H9 (cell line): ENCODE data around the gene ETNPPL. TPM values are rescaled to one million over a fixed set of nuclear protein-coding genes. Genes with fewer than 3 reads are reported as not detected.

Experiments used
- DNase-seq: peaks from one replicate; pipeline ENCODE4 v3.0.0-alpha.2; 2017
- H2AFZ ChIP-seq: one replicate; pipeline ENCODE4 v1.6.1; 2013; ENCODE audit warnings: mild to moderate bottlenecking, low read length, control low read depth, moderate library complexity
- H2AK5ac ChIP-seq: 2 replicates; pipeline ENCODE4 v1.6.1; 2013; ENCODE audit warnings: low read length, control low read depth, mixed read lengths; ENCODE audit not compliant: insufficient read length
- H2BK120ac ChIP-seq: one replicate; pipeline ENCODE4 v1.6.1; 2013; ENCODE audit warnings: low read depth, mild to moderate bottlenecking, low read length, control low read depth, inconsistent platforms; ENCODE audit not compliant: poor library complexity, severe bottlenecking
- H2BK12ac ChIP-seq: 2 replicates; pipeline ENCODE4 v1.6.1; 2013; ENCODE audit warnings: low read length, control low read depth, mixed read lengths, low read depth; ENCODE audit not compliant: insufficient read length
- H2BK15ac ChIP-seq: 2 replicates; pipeline ENCODE4 v1.6.1; 2013; ENCODE audit warnings: low read depth, low read length, control low read depth
- H2BK20ac ChIP-seq: one replicate; pipeline ENCODE4 v1.6.1; 2013; ENCODE audit warnings: low read depth, mild to moderate bottlenecking, low read length, control low read depth, inconsistent platforms; ENCODE audit not compliant: poor library complexity, severe bottlenecking
- H2BK5ac ChIP-seq: 2 replicates; pipeline ENCODE4 v1.6.1; 2013; ENCODE audit warnings: low read length, control low read depth, mixed read lengths; ENCODE audit not compliant: insufficient read length
- H3K14ac ChIP-seq: 2 replicates; pipeline ENCODE4 v1.6.1; 2013; ENCODE audit warnings: low read length, control low read depth; ENCODE audit not compliant: insufficient read depth
- H3K18ac ChIP-seq: 2 replicates; pipeline ENCODE4 v1.6.1; 2013; ENCODE audit warnings: low read depth, mild to moderate bottlenecking, mixed read lengths, low read length, control low read depth; ENCODE audit not compliant: insufficient read length
- H3K23ac ChIP-seq: 2 replicates; pipeline ENCODE4 v1.6.1; 2013; ENCODE audit warnings: low read length, control low read depth, mixed read lengths, low read depth; ENCODE audit not compliant: insufficient read length
- H3K23me2 ChIP-seq: 2 replicates; pipeline ENCODE4 v1.6.1; 2013; ENCODE audit warnings: low read depth, mild to moderate bottlenecking, mixed read lengths, low read length, control low read depth; ENCODE audit not compliant: insufficient read length, poor library complexity, severe bottlenecking
- H3K27ac ChIP-seq: 2 replicates; pipeline ENCODE4 v1.5.1; 2013; ENCODE audit warnings: low read length, control low read depth, mixed read lengths, low read depth; ENCODE audit not compliant: insufficient read length
- H3K27me3 ChIP-seq: 2 replicates; pipeline ENCODE4 v1.6.1; 2013; ENCODE audit warnings: low read length, control low read depth, inconsistent platforms; ENCODE audit not compliant: insufficient read depth
- H3K4ac ChIP-seq: 2 replicates; pipeline ENCODE4 v1.6.1; 2013; ENCODE audit warnings: low read depth, mild to moderate bottlenecking, control low read depth, inconsistent platforms, low read length, moderate library complexity
- H3K4me1 ChIP-seq: 2 replicates; pipeline ENCODE4 v1.6.1; 2013; ENCODE audit warnings: low read length, control low read depth, inconsistent platforms; ENCODE audit not compliant: insufficient read depth
- H3K4me2 ChIP-seq: 2 replicates; pipeline ENCODE4 v1.6.1; 2013; ENCODE audit warnings: low read length, control low read depth, mixed read lengths; ENCODE audit not compliant: insufficient read length, insufficient read depth
- H3K56ac ChIP-seq: 2 replicates; pipeline ENCODE4 v1.6.1; 2013; ENCODE audit warnings: low read depth, mild to moderate bottlenecking, mixed read lengths, low read length, control low read depth; ENCODE audit not compliant: insufficient read length
- H3K79me1 ChIP-seq: 2 replicates; pipeline ENCODE4 v1.6.1; 2013; ENCODE audit warnings: low read depth, mild to moderate bottlenecking, moderate library complexity, low read length, control low read depth, inconsistent platforms; ENCODE audit not compliant: insufficient read depth, poor library complexity, severe bottlenecking
- H3K79me2 ChIP-seq: 2 replicates; pipeline ENCODE4 v1.6.1; 2013; ENCODE audit warnings: low read length, control low read depth, inconsistent platforms; ENCODE audit not compliant: insufficient read depth
- H3K9ac ChIP-seq: 2 replicates; pipeline ENCODE4 v1.6.1; 2013; ENCODE audit warnings: low read length, control low read depth, mixed read lengths; ENCODE audit not compliant: insufficient read length; ENCODE audit errors: extremely low read depth
- H3K9me3 ChIP-seq: one replicate; pipeline ENCODE4 v1.6.1; 2013; ENCODE audit warnings: low read depth, low read length, inconsistent platforms; ENCODE audit not compliant: control insufficient read depth
- H3T11ph ChIP-seq: one replicate; pipeline ENCODE4 v1.6.1; 2013; ENCODE audit warnings: mild to moderate bottlenecking, low read length, control low read depth, inconsistent platforms
- H4K20me1 ChIP-seq: one replicate; pipeline ENCODE4 v1.6.1; 2013; ENCODE audit not compliant: control insufficient read depth, insufficient read length, insufficient read depth
- H4K5ac ChIP-seq: 2 replicates; pipeline ENCODE4 v1.6.1; 2013; ENCODE audit warnings: low read depth, mild to moderate bottlenecking, mixed read lengths, low read length, control low read depth; ENCODE audit not compliant: insufficient read length
- H4K8ac ChIP-seq: replicated peaks from 2 replicates; pipeline ENCODE4 v1.6.1; 2013; ENCODE audit warnings: low read length, control low read depth, mixed read lengths, low read depth; ENCODE audit not compliant: insufficient read length
- H4K91ac ChIP-seq: 2 replicates; pipeline ENCODE4 v1.6.1; 2013; ENCODE audit warnings: low read depth, mild to moderate bottlenecking, moderate library complexity, mixed read lengths, low read length, control low read depth; ENCODE audit not compliant: insufficient read length
- H3K27ac Mint-ChIP-seq, 3 experiments: 2 replicates in 2 of 3; 3 replicates in 1 of 3; pipeline ENCODE4 v1.8.0; 2020 to 2021; ENCODE audit warnings: mixed read lengths in 3 of 3, mild to moderate bottlenecking in 1 of 3, moderate library complexity in 1 of 3
- H3K27me3 Mint-ChIP-seq: 2 replicates; pipeline ENCODE4 v1.8.0; 2021; ENCODE audit warnings: low read depth, mild to moderate bottlenecking, moderate library complexity, mixed read lengths
- H3K36me3 Mint-ChIP-seq, 3 experiments: 2 replicates in 2 of 3; 3 replicates in 1 of 3; pipeline ENCODE4 v1.8.0; 2020 to 2021; ENCODE audit warnings: low read depth in 3 of 3, mixed read lengths in 3 of 3; ENCODE audit not compliant: insufficient read depth in 1 of 3
- H3K4me1 Mint-ChIP-seq, 2 experiments: 2 replicates each; pipeline ENCODE4 v1.8.0; 2020; ENCODE audit warnings: mixed read lengths in 2 of 2
- H3K4me3 Mint-ChIP-seq, 2 experiments: 2 replicates in 1 of 2; 3 replicates in 1 of 2; pipeline ENCODE4 v1.8.0; 2020 to 2021; ENCODE audit warnings: mild to moderate bottlenecking in 2 of 2, mixed read lengths in 2 of 2, moderate library complexity in 1 of 2
- H3K9me3 Mint-ChIP-seq, 2 experiments: 2 replicates in 1 of 2; 3 replicates in 1 of 2; pipeline ENCODE4 v1.8.0; 2020; ENCODE audit warnings: mild to moderate bottlenecking in 2 of 2, mixed read lengths in 2 of 2, moderate library complexity in 1 of 2
- CTCF ChIP-seq: fragments of 200-600 bp; sonication (generic); conservative IDR thresholded peaks from 3 replicates; pipeline ENCODE4 v1.8.0; 2021; ENCODE audit warnings: antibody characterized with exemption, mild to moderate bottlenecking
- WGBS: extraction: QIAGEN DNeasy Blood & Tissue Kit; methylation state at CpG from one replicate; pipeline ENCODE4 v1.1.7; 2013; ENCODE audit warnings: missing lambda C conversion rate, low lambda C conversion rate, mixed read lengths; ENCODE audit not compliant: insufficient read length; ENCODE audit errors: extremely low coverage; 5-methylcytosine and 5-hydroxymethylcytosine counted together
- total RNA-seq: library from RNA; stranded (reverse); gene quantifications from 2 replicates; pipeline ENCODE4 v1.2.1, GENCODE V29; 2021

Gene ETNPPL
- total RNA-seq, 1 experiment from 2014 or later = 1.3 TPM

- WGBS = no CpG with 5 or more reads among the region's 7 CpGs
Observed at GRCh38 chr4:108772402-108772801, 9.5 kb upstream of the ETNPPL start.

More at GRCh38 chr4:108772402-108772801, 9.5 kb upstream of the ETNPPL start:
- H3K79me1 ChIP-seq = no peaks in the 10 kb centered on the region
- no peaks in the 10 kb centered on the region for H3K9me3 ChIP-seq
- H4K20me1 ChIP-seq = no peaks in the 10 kb centered on the region
- no peaks in the 10 kb centered on the region; a peak in 1 of 7 replicates for H3K36me3 Mint-ChIP-seq
- H3K27me3 ChIP-seq = no peaks in the 10 kb centered on the region
- H3K4ac ChIP-seq = no peak overlapping the region
- H2BK12ac ChIP-seq = no peak overlapping the region
- no peak overlapping the region for H2BK15ac ChIP-seq
- no peak overlapping the region for H3K27ac ChIP-seq
- H3K56ac ChIP-seq = no peak overlapping the region
- H2AFZ ChIP-seq = no peak overlapping the region
- no peak overlapping the region for H4K91ac ChIP-seq
- no peaks in the 10 kb centered on the region for H3K4me1 ChIP-seq
- no peak overlapping the region; a peak in 1 of 5 replicates for H3K4me3 Mint-ChIP-seq
- H2BK5ac ChIP-seq = no peak overlapping the region
- H3K23ac ChIP-seq = no peak overlapping the region
- H3K9ac ChIP-seq = no peak overlapping the region
- H3K27ac Mint-ChIP-seq = no peak overlapping the region
- no peak overlapping the region for H3T11ph ChIP-seq
- no peak overlapping the region for H3K14ac ChIP-seq
- H2AK5ac ChIP-seq = no peak overlapping the region
- no peak overlapping the region for H3K4me2 ChIP-seq
- no peak overlapping the region for H4K8ac ChIP-seq
- H3K4me1 Mint-ChIP-seq = peaks cover 0 to 6% of the 10 kb centered on the region in 2 experiments; a peak in 2 of 4 replicates
- H3K23me2 ChIP-seq = no peaks in the 10 kb centered on the region
- H3K18ac ChIP-seq = no peak overlapping the region
- H3K79me2 ChIP-seq = no peaks in the 10 kb centered on the region
- H2BK120ac ChIP-seq = no peak overlapping the region
- H3K9me3 Mint-ChIP-seq = no peaks in the 10 kb centered on the region
- H4K5ac ChIP-seq = no peak overlapping the region
- peaks cover 5% of the 10 kb centered on the region for H3K27me3 Mint-ChIP-seq
- no peak overlapping the region for H2BK20ac ChIP-seq
- no peak for DNase-seq
- no peak for TF ChIP-seq CTCF
